ENCODE data around the gene COL5A1. TPM values are rescaled to one million over a fixed set of nuclear protein-coding genes. Genes with fewer than 3 reads are reported as not detected.

Gene COL5A1
- total RNA-seq, 1 experiment from 2014 or later: 10.6 TPM

DNA sequence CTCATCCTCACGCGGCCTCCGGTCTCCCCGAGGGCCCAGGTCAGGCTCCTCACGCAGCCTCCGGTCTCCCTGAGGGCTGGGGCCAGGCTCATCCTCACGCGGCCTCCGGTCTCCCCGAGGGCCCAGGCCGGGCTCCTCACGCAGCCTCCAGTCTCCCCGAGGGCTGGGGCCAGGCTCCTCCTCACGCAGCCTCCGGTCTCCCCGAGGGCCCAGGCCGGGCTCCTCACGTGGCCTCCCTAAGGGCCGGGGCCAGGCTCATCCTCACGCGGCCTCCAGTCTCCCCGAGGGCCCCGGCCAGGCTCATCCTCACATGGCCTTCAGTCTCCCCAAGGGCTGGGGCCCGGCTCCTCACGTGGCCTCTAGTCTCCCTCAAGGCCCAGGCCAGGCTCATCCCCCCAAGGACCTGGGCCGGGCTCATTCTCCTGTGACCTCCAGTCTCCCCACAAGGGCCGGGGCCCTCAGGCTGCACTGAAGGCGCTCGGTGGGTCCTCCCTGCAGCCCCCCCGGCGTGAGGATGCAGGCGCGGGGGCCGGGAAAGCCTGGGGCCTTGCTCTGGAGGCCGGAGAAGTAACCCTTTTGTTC is 187.8 kb downstream of the COL5A1 start:
- CTCF ChIA-PET: no interaction called here
- no peak for DNase-seq
- POLR2A ChIA-PET (ENCODE audit: unreplicated experiment): no interaction called here
- no peak overlapping the region for H3K4me2 ChIP-seq (ENCODE audit: low read length)
- no peaks in the 10 kb centered on the region for H3K79me2 ChIP-seq (ENCODE audit: low read length)
- no peak overlapping the region for H2AFZ ChIP-seq (ENCODE audit: low read length)
- no peak overlapping the region for H3K4me3 ChIP-seq (ENCODE audit: low read length)
- H3K27me3 ChIP-seq (ENCODE audit: low read length): no peaks in the 10 kb centered on the region
- H3K36me3 ChIP-seq (ENCODE audit: low read depth, low read length): no peaks in the 10 kb centered on the region
- no peaks in the 10 kb centered on the region for H3K4me1 ChIP-seq (ENCODE audit: insufficient read depth, low read length)
- no peaks in the 10 kb centered on the region for H3K9me2 ChIP-seq (replicated peaks; ENCODE audit: low read length)
- H3K27ac ChIP-seq (ENCODE audit: low read length): no peak overlapping the region
- intact Hi-C loops (cut with micrococcal nuclease): no loop called here
- ATAC-seq: no peak
- no peak for TF ChIP-seq EZH2phosphoT487 (IDR thresholded peaks at IDR 0.05; ENCODE audit: borderline replicate concordance, low read length)
- TF ChIP-seq, protein P1, sequence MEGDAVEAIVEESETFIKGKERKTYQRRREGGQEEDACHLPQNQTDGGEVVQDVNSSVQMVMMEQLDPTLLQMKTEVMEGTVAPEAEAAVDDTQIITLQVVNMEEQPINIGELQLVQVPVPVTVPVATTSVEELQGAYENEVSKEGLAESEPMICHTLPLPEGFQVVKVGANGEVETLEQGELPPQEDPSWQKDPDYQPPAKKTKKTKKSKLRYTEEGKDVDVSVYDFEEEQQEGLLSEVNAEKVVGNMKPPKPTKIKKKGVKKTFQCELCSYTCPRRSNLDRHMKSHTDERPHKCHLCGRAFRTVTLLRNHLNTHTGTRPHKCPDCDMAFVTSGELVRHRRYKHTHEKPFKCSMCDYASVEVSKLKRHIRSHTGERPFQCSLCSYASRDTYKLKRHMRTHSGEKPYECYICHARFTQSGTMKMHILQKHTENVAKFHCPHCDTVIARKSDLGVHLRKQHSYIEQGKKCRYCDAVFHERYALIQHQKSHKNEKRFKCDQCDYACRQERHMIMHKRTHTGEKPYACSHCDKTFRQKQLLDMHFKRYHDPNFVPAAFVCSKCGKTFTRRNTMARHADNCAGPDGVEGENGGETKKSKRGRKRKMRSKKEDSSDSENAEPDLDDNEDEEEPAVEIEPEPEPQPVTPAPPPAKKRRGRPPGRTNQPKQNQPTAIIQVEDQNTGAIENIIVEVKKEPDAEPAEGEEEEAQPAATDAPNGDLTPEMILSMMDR (conservative IDR thresholded peaks at IDR 0.05; ENCODE audit: low read depth, low read length): no peak
- H3F3A ChIP-seq (ENCODE audit: low read length, unreplicated experiment): no peaks in the 10 kb centered on the region
- BruUV-seq (replicated peaks): no TSS peak
- no peak overlapping the region for H3K9ac ChIP-seq (ENCODE audit: low read length)
- H3K9me3 ChIP-seq (ENCODE audit: low read length): no peaks in the 10 kb centered on the region
- H4K20me1 ChIP-seq (ENCODE audit: low read length): no peaks in the 10 kb centered on the region

DNA sequence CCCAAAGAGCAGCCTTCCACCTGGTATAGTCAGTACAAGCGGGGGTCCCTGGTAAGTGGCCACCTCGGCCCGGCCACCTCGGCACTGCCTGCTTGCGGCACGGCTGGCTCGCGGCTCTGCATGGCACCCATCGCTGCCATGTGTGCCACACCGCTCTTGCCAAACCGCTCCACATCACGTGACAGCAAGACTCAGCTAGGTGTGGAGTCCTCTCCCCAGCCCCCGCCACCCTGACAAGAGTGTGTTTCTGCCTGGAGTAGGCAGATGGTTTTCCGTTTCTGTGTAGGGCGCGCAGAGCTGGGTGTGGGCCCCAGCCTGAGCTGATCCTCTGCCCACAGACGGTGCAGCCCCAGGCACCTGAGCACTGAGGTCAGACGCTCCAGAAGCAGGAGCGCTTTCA is 188.5 kb downstream of the COL5A1 start:
- no peaks in the 10 kb centered on the region for H3K9me2 ChIP-seq (replicated peaks; ENCODE audit: low read length)
- no peaks in the 10 kb centered on the region for H4K20me1 ChIP-seq (ENCODE audit: low read length)
- DNase-seq: no peak
- H3K79me2 ChIP-seq (ENCODE audit: low read length): no peaks in the 10 kb centered on the region
- H3K9ac ChIP-seq (ENCODE audit: low read length): no peak overlapping the region
- ChIA-PET CTCF (no interaction called here), POLR2A (ENCODE audit: unreplicated experiment) (no interaction called here)
- H3K27me3 ChIP-seq (ENCODE audit: low read length): no peaks in the 10 kb centered on the region
- H3K9me3 ChIP-seq (ENCODE audit: low read length): no peaks in the 10 kb centered on the region
- BruUV-seq (replicated peaks): no TSS peak
- ATAC-seq: no peak
- H3K4me2 ChIP-seq (ENCODE audit: low read length): no peak overlapping the region
- no peak overlapping the region for H3K4me3 ChIP-seq (ENCODE audit: low read length)
- intact Hi-C loops (cut with micrococcal nuclease): no loop called here
- no peaks in the 10 kb centered on the region for H3K4me1 ChIP-seq (ENCODE audit: insufficient read depth, low read length)
- H3K36me3 ChIP-seq (ENCODE audit: low read depth, low read length): no peaks in the 10 kb centered on the region
- no peak overlapping the region for H2AFZ ChIP-seq (ENCODE audit: low read length)
- H3K27ac ChIP-seq (ENCODE audit: low read length): no peak overlapping the region
- H3F3A ChIP-seq (ENCODE audit: low read length, unreplicated experiment): no peaks in the 10 kb centered on the region
- TF ChIP-seq EZH2phosphoT487 (IDR thresholded peaks at IDR 0.05; ENCODE audit: borderline replicate concordance, low read length): no peak
- TF ChIP-seq EZH2 (IDR thresholded peaks at IDR 0.05; ENCODE audit: low read length, unreplicated experiment): no peak
- TF ChIP-seq, protein P1 (conservative IDR thresholded peaks at IDR 0.05; ENCODE audit: low read depth, low read length): no peak

DNA sequence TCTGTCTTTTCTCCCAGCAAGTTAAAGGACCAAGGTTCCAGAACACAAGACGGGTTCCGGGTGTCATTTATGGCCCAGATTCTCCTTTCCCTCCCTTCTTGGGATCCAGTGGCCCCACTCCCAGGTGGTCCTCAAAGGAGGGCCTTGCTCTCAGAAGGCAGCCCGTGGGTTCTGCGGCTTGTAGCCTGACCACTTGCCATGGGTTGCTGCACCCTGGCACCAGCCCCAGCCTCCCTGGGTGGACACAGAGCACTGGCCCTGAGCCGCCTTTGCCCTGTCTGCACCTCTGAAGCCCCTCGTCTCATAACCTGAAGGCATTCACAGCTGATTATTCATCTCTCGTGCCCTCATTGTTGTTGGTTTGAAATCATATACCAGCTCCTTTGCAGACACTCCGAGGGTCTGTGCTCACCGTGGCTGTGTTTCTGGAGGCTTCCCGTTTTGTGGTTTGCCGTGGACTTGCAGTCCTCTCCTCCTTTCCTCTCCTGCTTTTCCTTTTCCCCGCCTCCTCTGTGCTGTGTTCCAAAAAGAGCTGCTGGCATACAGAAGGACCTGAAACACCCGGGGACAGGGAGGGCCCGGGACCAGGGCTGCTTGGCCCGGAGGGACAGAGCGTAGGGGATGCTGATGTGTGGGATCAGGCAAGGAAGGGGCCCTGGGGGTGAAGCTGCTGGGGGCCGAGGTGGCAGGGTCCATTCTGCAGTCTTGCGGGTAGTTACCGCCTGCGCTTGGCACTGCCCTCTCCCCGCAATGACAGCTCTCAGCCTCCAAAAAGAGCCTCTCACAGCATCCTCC is 189.5 kb downstream of the COL5A1 start:
- no TSS peak for BruUV-seq (replicated peaks)
- intact Hi-C loops (cut with micrococcal nuclease): no loop called here
- Histone ChIP-seq H3K4me1 (ENCODE audit: insufficient read depth, low read length) (no peaks in the 10 kb centered on the region), H3K9me3 (ENCODE audit: low read length) (no peaks in the 10 kb centered on the region), H3K27me3 (ENCODE audit: low read length) (no peaks in the 10 kb centered on the region), H3F3A (ENCODE audit: low read length, unreplicated experiment) (no peaks in the 10 kb centered on the region), H3K36me3 (ENCODE audit: low read depth, low read length) (no peaks in the 10 kb centered on the region), H3K27ac (ENCODE audit: low read length) (no peak overlapping the region), H3K4me3 (ENCODE audit: low read length) (no peak overlapping the region), H3K9ac (ENCODE audit: low read length) (no peak overlapping the region), H3K4me2 (ENCODE audit: low read length) (no peak overlapping the region), H2AFZ (ENCODE audit: low read length) (no peak overlapping the region), H3K79me2 (ENCODE audit: low read length) (no peaks in the 10 kb centered on the region), H3K9me2 (replicated peaks; ENCODE audit: low read length) (no peaks in the 10 kb centered on the region), H4K20me1 (ENCODE audit: low read length) (no peaks in the 10 kb centered on the region)
- ChIA-PET CTCF (no interaction called here), POLR2A (ENCODE audit: unreplicated experiment) (no interaction called here)
- DNase-seq (no peak), ATAC-seq (no peak)
- TF ChIP-seq EZH2phosphoT487 (IDR thresholded peaks at IDR 0.05; ENCODE audit: borderline replicate concordance, low read length) (no peak), EZH2 (IDR thresholded peaks at IDR 0.05; ENCODE audit: low read length, unreplicated experiment) (no peak)
- TF ChIP-seq, protein P1 (conservative IDR thresholded peaks at IDR 0.05; ENCODE audit: low read depth, low read length): no peak
